ENCODE measurements around the gene C20orf204. TPM values are rescaled to one million over a fixed set of nuclear protein-coding genes. Genes with fewer than 3 reads are reported as not detected.
"Not testable (repeated sequence)": the region's sequence is repeated elsewhere in the genome, so short reads cannot be mapped to it uniquely, and the experiment has no call there.

Gene C20orf204
- total RNA-seq, 2 donors from 2014 or later, result 0.52 to 3.0 TPM

DNA sequence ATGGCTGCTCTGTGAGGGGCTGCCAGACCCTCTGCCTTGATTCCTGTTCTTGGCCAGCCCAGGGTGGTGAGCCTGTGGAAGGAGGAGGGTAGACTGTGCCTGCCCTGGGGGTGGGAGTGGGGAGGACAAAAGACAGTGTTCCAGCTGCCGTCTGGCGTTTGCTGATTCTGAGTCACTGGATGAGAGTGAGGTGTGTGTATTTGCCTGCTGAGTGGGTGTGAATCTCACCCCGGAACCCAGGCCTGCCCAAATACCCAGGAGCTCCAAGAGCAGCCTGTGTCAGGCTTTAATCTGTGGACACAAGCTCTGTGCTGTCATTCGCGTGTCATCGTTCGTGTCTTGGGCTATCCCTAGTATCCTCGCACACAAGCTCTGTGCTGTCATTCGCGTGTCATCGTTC, 50.8 kb downstream of the C20orf204 start:
- no peak for ATAC-seq
- DNase-seq, result no peak
- Histone ChIP-seq H3K27ac (no peak overlapping the region), H3K36me3 (replicated peaks in 1 of 2; ENCODE audit: insufficient read depth in 1 of 2, low read depth in 2 of 2) (no peaks in the 10 kb centered on the region), H3K4me1 (peaks cover 21% of the 10 kb centered on the region), H3K4me3 (no peak overlapping the region), H3K9me3 (no peaks in the 10 kb centered on the region), H3K27me3 (peaks cover 0 to 9% of the 10 kb centered on the region in 2 donors)
- 74 to 75% methylated on average over 3 to 7 of the region's 11 CpGs for WGBS, 2 donors
- intact Hi-C loops (cut with DNase I), result no loop called here
- TF ChIP-seq, protein P1, sequence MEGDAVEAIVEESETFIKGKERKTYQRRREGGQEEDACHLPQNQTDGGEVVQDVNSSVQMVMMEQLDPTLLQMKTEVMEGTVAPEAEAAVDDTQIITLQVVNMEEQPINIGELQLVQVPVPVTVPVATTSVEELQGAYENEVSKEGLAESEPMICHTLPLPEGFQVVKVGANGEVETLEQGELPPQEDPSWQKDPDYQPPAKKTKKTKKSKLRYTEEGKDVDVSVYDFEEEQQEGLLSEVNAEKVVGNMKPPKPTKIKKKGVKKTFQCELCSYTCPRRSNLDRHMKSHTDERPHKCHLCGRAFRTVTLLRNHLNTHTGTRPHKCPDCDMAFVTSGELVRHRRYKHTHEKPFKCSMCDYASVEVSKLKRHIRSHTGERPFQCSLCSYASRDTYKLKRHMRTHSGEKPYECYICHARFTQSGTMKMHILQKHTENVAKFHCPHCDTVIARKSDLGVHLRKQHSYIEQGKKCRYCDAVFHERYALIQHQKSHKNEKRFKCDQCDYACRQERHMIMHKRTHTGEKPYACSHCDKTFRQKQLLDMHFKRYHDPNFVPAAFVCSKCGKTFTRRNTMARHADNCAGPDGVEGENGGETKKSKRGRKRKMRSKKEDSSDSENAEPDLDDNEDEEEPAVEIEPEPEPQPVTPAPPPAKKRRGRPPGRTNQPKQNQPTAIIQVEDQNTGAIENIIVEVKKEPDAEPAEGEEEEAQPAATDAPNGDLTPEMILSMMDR (IDR thresholded peaks at IDR 0.05), result no peak
- no peak for TF ChIP-seq POLR2A (IDR thresholded peaks at IDR 0.05)

DNA sequence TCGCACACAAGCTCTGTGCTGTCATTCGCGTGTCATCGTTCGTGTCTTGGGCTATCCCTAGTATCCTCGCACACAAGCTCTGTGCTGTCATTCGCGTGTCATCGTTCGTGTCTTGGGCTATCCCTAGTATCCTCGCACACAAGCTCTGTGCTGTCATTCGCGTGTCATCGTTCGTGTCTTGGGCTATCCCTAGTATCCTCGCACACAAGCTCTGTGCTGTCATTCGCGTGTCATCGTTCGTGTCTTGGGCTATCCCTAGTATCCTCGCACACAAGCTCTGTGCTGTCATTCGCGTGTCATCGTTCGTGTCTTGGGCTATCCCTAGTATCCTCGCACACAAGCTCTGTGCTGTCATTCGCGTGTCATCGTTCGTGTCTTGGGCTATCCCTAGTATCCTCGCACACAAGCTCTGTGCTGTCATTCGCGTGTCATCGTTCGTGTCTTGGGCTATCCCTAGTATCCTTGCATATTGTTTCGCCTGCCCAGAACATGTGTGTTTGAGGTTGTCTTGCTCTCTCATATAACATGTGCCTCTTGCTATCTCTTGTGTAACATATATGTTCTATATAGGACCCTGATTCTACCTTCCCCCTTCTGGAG, 51.3 kb downstream of the C20orf204 start:
- DNase-seq; intact Hi-C loops (cut with DNase I); H3K27ac ChIP-seq; H3K4me3 ChIP-seq; H3K36me3 ChIP-seq (replicated peaks in 1 of 2; ENCODE audit: insufficient read depth in 1 of 2, low read depth in 2 of 2); ATAC-seq; H3K9me3 ChIP-seq; H3K27me3 ChIP-seq: not testable (repeated sequence)
- 93 to 97% methylated on average over 5 to 7 of the region's 36 CpGs for WGBS, 2 donors
- peaks cover 21% of the 10 kb centered on the region for H3K4me1 ChIP-seq

DNA sequence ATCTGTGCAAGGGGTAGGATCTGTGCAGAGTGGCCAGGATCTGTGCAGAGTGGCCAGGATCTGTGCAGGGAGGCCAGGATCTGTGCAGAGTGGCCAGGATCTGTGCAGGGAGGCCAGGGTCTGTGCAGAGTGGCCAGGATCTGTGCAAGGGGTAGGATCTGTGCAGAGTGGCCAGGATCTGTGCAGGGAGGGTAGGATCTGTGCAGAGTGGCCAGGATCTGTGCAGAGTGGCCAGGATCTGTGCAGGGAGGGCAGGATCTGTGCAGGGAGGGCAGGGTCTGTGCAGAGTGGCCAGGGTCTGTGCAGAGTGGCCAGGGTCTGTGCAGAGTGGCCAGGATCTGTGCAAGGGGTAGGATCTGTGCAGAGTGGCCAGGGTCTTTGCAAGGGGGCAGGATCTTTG, 52.6 kb downstream of the C20orf204 start:
- H3K4me3 ChIP-seq; H3K27me3 ChIP-seq; ATAC-seq; intact Hi-C loops (cut with DNase I); H3K27ac ChIP-seq; H3K9me3 ChIP-seq; H3K36me3 ChIP-seq (replicated peaks in 1 of 2; ENCODE audit: insufficient read depth in 1 of 2, low read depth in 2 of 2); DNase-seq: not testable (repeated sequence)
- H3K4me1 ChIP-seq, result peaks cover 14% of the 10 kb centered on the region

Small RNAs within 50 kb of the gene (microRNA-seq; reads per million reads assigned to microRNA genes)
- 0.93 to 2.7 reads per million in 2 donors for gene MIR6813 (ENCODE audit: borderline number of aligned reads in 2 of 2, borderline replicate concordance in 2 of 2)

Small RNAs within 50 kb of the gene (small RNA-seq; reads per million reads assigned to genes)
- gene AL355803.1, result not detected
- not detected for gene MIR6813

Other genes with a start within 250 kb of the C20orf204 start
- 1 to 10 TPM; 4.3 to 5.4 TPM for gene ZBTB46, start 204.9 kb upstream of the C20orf204 start, total RNA-seq
- not detected for gene ABHD16B, start 174.7 kb upstream of the C20orf204 start, total RNA-seq
- 10 to 100 TPM; 31.4 to 47.1 TPM for gene TPD52L2, start 170.9 kb upstream of the C20orf204 start, total RNA-seq
- 10 to 100 TPM; 32.9 to 44.2 TPM for gene DNAJC5, start 141.1 kb upstream of the C20orf204 start, total RNA-seq
- 10 to 100 TPM; 21.0 to 26.0 TPM for gene UCKL1, start 79.8 kb upstream of the C20orf204 start, total RNA-seq
- 10 to 100 TPM in 1 of 2 donors, 1 to 10 TPM in 1; 8.0 to 12.5 TPM for gene ZNF512B, start 66.3 kb upstream of the C20orf204 start, total RNA-seq
- gene SAMD10, start 56.5 kb upstream of the C20orf204 start, total RNA-seq, result 1 to 10 TPM; 3.6 to 7.6 TPM
- 10 to 100 TPM; 42.3 to 52.1 TPM for gene PRPF6, start 55.0 kb upstream of the C20orf204 start, total RNA-seq
- gene SOX18, start 13.5 kb downstream of the C20orf204 start, total RNA-seq, result 10 to 100 TPM in 1 of 2 donors, 1 to 10 TPM in 1; 6.5 to 17.1 TPM
- gene TCEA2, start 27.0 kb downstream of the C20orf204 start, total RNA-seq, result 10 to 100 TPM; 16.6 to 17.5 TPM
- 10 to 100 TPM in 1 of 2 donors, 1 to 10 TPM in 1; 9.1 to 14.5 TPM for gene RGS19, start 43.3 kb downstream of the C20orf204 start, total RNA-seq
- gene OPRL1, start 43.9 kb downstream of the C20orf204 start, total RNA-seq, result 1 to 10 TPM; 1.0 to 2.6 TPM
- gene LKAAEAR1, start 48.2 kb downstream of the C20orf204 start, total RNA-seq, result 1 to 10 TPM in 1 of 2 donors, not detected in 1; 3.9 TPM
- gene NPBWR2, start 71.4 kb downstream of the C20orf204 start, total RNA-seq, result not detected
- under 1 TPM in 1 of 2 donors, not detected in 1; 0.99 TPM for gene MYT1, start 128.3 kb downstream of the C20orf204 start, total RNA-seq
- gene PCMTD2, start 219.6 kb downstream of the C20orf204 start, total RNA-seq, result 10 to 100 TPM; 25.1 to 45.9 TPM